Karpas-422 (cell line): ENCODE data around the gene FANCE. TPM values are rescaled to one million over a fixed set of nuclear protein-coding genes. Genes with fewer than 3 reads are reported as not detected.
"Not testable (repeated sequence)": the region's sequence is repeated elsewhere in the genome, so short reads cannot be mapped to it uniquely, and the experiment has no call there.

Source experiments
- DNase-seq: peaks from one replicate; pipeline ENCODE4 v3.0.0-alpha.2; 2015
- H2AFZ ChIP-seq: fragments of 200-600 bp; sonication (generic); 2 replicates; pipeline ENCODE4 v1.6.1; 2014; ENCODE audit warnings: antibody characterized with exemption, low read length, mixed read lengths
- H3K27ac ChIP-seq: fragments of 200-600 bp; sonication (generic); 2 replicates; pipeline ENCODE4 v1.5.1; 2014; ENCODE audit warnings: mild to moderate bottlenecking, low read length, moderate library complexity
- H3K27me3 ChIP-seq: fragments of 200-600 bp; sonication (generic); 2 replicates; pipeline ENCODE4 v1.6.1; 2014; ENCODE audit warnings: low read length, mixed read lengths
- H3K36me3 ChIP-seq: fragments of 200-600 bp; sonication (generic); 2 replicates; pipeline ENCODE4 v1.6.1; 2014; ENCODE audit warnings: low read length, mixed read lengths; ENCODE audit not compliant: insufficient read depth
- H3K4me1 ChIP-seq: fragments of 200-600 bp; sonication (generic); 2 replicates; pipeline ENCODE4 v1.6.1; 2014; ENCODE audit warnings: mild to moderate bottlenecking, low read length, mixed read lengths
- H3K4me2 ChIP-seq: fragments of 200-600 bp; sonication (generic); 2 replicates; pipeline ENCODE4 v1.6.1; 2014; ENCODE audit warnings: low read length, low read depth, mild to moderate bottlenecking; ENCODE audit not compliant: poor library complexity, severe bottlenecking
- H3K4me3 ChIP-seq: fragments of 200-600 bp; sonication (generic); 2 replicates; pipeline ENCODE4 v1.5.1; 2014; ENCODE audit warnings: mild to moderate bottlenecking, antibody characterized with exemption, low read length, mixed read lengths
- H3K79me2 ChIP-seq: fragments of 200-600 bp; sonication (generic); 2 replicates; pipeline ENCODE4 v1.6.1; 2014; ENCODE audit warnings: mild to moderate bottlenecking, low read length, mixed read lengths
- H3K9ac ChIP-seq: fragments of 200-600 bp; sonication (generic); 2 replicates; pipeline ENCODE4 v1.6.0; 2014; ENCODE audit warnings: low read length
- H3K9me2 ChIP-seq: fragments of 200-600 bp; sonication (generic), shearing (Covaris generic); replicated peaks from 2 replicates; pipeline ENCODE4 v1.6.0; 2014; ENCODE audit warnings: mild to moderate bottlenecking, low read length, moderate library complexity; ENCODE audit not compliant: insufficient read depth
- H3K9me3 ChIP-seq: fragments of 300-700, 200-600 bp; sonication (generic); 2 replicates; pipeline ENCODE4 v1.6.1; 2014; ENCODE audit warnings: low read length, mixed read lengths
- H4K20me1 ChIP-seq: fragments of 200-600 bp; sonication (generic); 2 replicates; pipeline ENCODE4 v1.6.1; 2014; ENCODE audit warnings: mild to moderate bottlenecking, antibody characterized with exemption, low read length, low read depth; ENCODE audit not compliant: insufficient read depth
- total RNA-seq: library from RNA; depleted of rRNA; stranded (reverse); fragments of >200 nt; shearing (Covaris generic); gene quantifications from 2 replicates; pipeline ENCODE4 v1.2.3, GENCODE V29; 2014; ENCODE audit warnings: low replicate concordance

The FANCE gene
- total RNA-seq, 1 experiment from 2014 or later = 9.8 TPM

GRCh38 chr6:35438378-35439065 is 13.6 kb upstream of the FANCE start:
- not testable (repeated sequence) for H3K27me3 ChIP-seq, H3K9me3 ChIP-seq, DNase-seq

GRCh38 chr6:35439308-35439707 is 12.8 kb upstream of the FANCE start:
- Histone ChIP-seq H3K27me3 (no peaks in the 10 kb centered on the region), H3K27ac (no peak overlapping the region), H2AFZ (no peak overlapping the region), H3K9me2 (no peaks in the 10 kb centered on the region), H3K9ac (no peak overlapping the region), H3K4me3 (no peak overlapping the region), H4K20me1 (no peaks in the 10 kb centered on the region), H3K4me2 (no peak overlapping the region), H3K36me3 (no peaks in the 10 kb centered on the region), H3K79me2 (no peaks in the 10 kb centered on the region), H3K9me3 (no peaks in the 10 kb centered on the region), H3K4me1 (no peaks in the 10 kb centered on the region)
- DNase-seq = no peak

More at GRCh38 chr6:35438378-35439065, 13.6 kb upstream of the FANCE start:
- not testable (repeated sequence) for H3K4me3 ChIP-seq, H4K20me1 ChIP-seq, H3K9me2 ChIP-seq, H3K4me2 ChIP-seq, H3K79me2 ChIP-seq, H3K27ac ChIP-seq, H3K9ac ChIP-seq, H2AFZ ChIP-seq, H3K36me3 ChIP-seq, H3K4me1 ChIP-seq

GRCh38 chr6:35441205-35441604 is 10.9 kb upstream of the FANCE start:
- no peak overlapping the region for H3K4me2 ChIP-seq
- no peaks in the 10 kb centered on the region for H3K4me1 ChIP-seq
- no peak overlapping the region for H3K27ac ChIP-seq
- H3K9ac ChIP-seq = no peak overlapping the region
- no peak for DNase-seq
- H3K27me3 ChIP-seq = no peaks in the 10 kb centered on the region
- H4K20me1 ChIP-seq = no peaks in the 10 kb centered on the region
- no peak overlapping the region for H3K4me3 ChIP-seq
- H3K36me3 ChIP-seq = no peaks in the 10 kb centered on the region
- no peak overlapping the region for H2AFZ ChIP-seq
- H3K9me2 ChIP-seq = no peaks in the 10 kb centered on the region
- no peaks in the 10 kb centered on the region for H3K79me2 ChIP-seq
- H3K9me3 ChIP-seq = no peaks in the 10 kb centered on the region

GRCh38 chr6:35441642-35442041 is 10.5 kb upstream of the FANCE start:
- no peaks in the 10 kb centered on the region for H3K79me2 ChIP-seq
- H3K4me3 ChIP-seq = no peak overlapping the region
- no peaks in the 10 kb centered on the region for H3K36me3 ChIP-seq
- H3K4me1 ChIP-seq = no peaks in the 10 kb centered on the region
- H3K27ac ChIP-seq = no peak overlapping the region
- no peaks in the 10 kb centered on the region for H3K27me3 ChIP-seq
- H3K9ac ChIP-seq = no peak overlapping the region
- no peaks in the 10 kb centered on the region for H3K9me3 ChIP-seq
- no peak overlapping the region for H2AFZ ChIP-seq
- no peaks in the 10 kb centered on the region for H3K9me2 ChIP-seq
- H4K20me1 ChIP-seq = no peaks in the 10 kb centered on the region
- no peak overlapping the region for H3K4me2 ChIP-seq
- DNase-seq = no peak

- Histone ChIP-seq H4K20me1 (no peaks in the 10 kb centered on the region), H3K9me2 (no peaks in the 10 kb centered on the region), H3K4me1 (no peaks in the 10 kb centered on the region), H3K4me3 (no peak overlapping the region), H3K4me2 (no peak overlapping the region), H3K27ac (no peak overlapping the region), H3K27me3 (no peaks in the 10 kb centered on the region), H3K79me2 (no peaks in the 10 kb centered on the region), H3K36me3 (no peaks in the 10 kb centered on the region), H3K9ac (no peak overlapping the region), H3K9me3 (no peaks in the 10 kb centered on the region), H2AFZ (no peak overlapping the region)
- DNase-seq = no peak
These were observed 9.4 kb upstream of the FANCE start for GRCh38 chr6:35442693-35443092.

GRCh38 chr6:35443341-35444030 is 8.7 kb upstream of the FANCE start:
- H3K36me3 ChIP-seq = no peaks in the 10 kb centered on the region
- H3K79me2 ChIP-seq = no peaks in the 10 kb centered on the region
- no peak overlapping the region for H3K4me2 ChIP-seq
- no peaks in the 10 kb centered on the region for H3K27me3 ChIP-seq
- H3K9ac ChIP-seq = no peak overlapping the region
- no peak overlapping the region for H3K27ac ChIP-seq
- H3K9me2 ChIP-seq = no peaks in the 10 kb centered on the region
- no peaks in the 10 kb centered on the region for H4K20me1 ChIP-seq
- no peak overlapping the region for H2AFZ ChIP-seq
- H3K9me3 ChIP-seq = no peaks in the 10 kb centered on the region
- H3K4me3 ChIP-seq = no peak overlapping the region
- DNase-seq = no peak
- no peaks in the 10 kb centered on the region for H3K4me1 ChIP-seq

GRCh38 chr6:35445691-35446090 is 6.4 kb upstream of the FANCE start:
- H3K4me3 ChIP-seq = no peak overlapping the region
- no peak overlapping the region for H2AFZ ChIP-seq
- H3K9ac ChIP-seq = no peak overlapping the region
- H3K27ac ChIP-seq = no peak overlapping the region
- no peaks in the 10 kb centered on the region for H3K79me2 ChIP-seq
- no peak overlapping the region for H3K4me2 ChIP-seq
- no peaks in the 10 kb centered on the region; the same call in 1 of the 2 replicates for H3K4me1 ChIP-seq
- no peaks in the 10 kb centered on the region for H3K36me3 ChIP-seq
- H3K27me3 ChIP-seq = no peaks in the 10 kb centered on the region
- H3K9me3 ChIP-seq = no peaks in the 10 kb centered on the region
- H4K20me1 ChIP-seq = no peaks in the 10 kb centered on the region
- H3K9me2 ChIP-seq = no peaks in the 10 kb centered on the region
- DNase-seq = no peak

- H3K4me1 ChIP-seq = peaks cover 13% of the 10 kb centered on the region
- no peak overlapping the region for H3K27ac ChIP-seq
- H4K20me1 ChIP-seq = no peaks in the 10 kb centered on the region
- no peak overlapping the region for H3K9ac ChIP-seq
- H3K36me3 ChIP-seq = no peaks in the 10 kb centered on the region
- peaks cover 5% of the 10 kb centered on the region for H3K79me2 ChIP-seq
- no peaks in the 10 kb centered on the region for H3K27me3 ChIP-seq
- H2AFZ ChIP-seq = no peak overlapping the region
- H3K9me2 ChIP-seq = no peaks in the 10 kb centered on the region
- no peak for DNase-seq
- no peak overlapping the region for H3K4me3 ChIP-seq
- no peak overlapping the region for H3K4me2 ChIP-seq
- no peaks in the 10 kb centered on the region for H3K9me3 ChIP-seq
These were observed 3.9 kb upstream of the FANCE start for GRCh38 chr6:35448191-35448590.
